HL-60/S4 treated with phorbol 12-myristate 13-acetate at 8.2 ng/mL for 4 days and 3 days (cell line): Measurements from ENCODE around the gene LIFR.
"Not testable (repeated sequence)": the region's sequence is repeated elsewhere in the genome, so short reads cannot be mapped to it uniquely, and the experiment has no call there.

Source experiments
- in situ Hi-C: fragments of 300-500 bp; cut with MboI; formaldehyde crosslinking; loops from 2 replicates; pipeline ENCODE4 v1.15.0; 2022; ENCODE audit warnings: low sequenced_read_pairs

The LIFR gene, protein sequence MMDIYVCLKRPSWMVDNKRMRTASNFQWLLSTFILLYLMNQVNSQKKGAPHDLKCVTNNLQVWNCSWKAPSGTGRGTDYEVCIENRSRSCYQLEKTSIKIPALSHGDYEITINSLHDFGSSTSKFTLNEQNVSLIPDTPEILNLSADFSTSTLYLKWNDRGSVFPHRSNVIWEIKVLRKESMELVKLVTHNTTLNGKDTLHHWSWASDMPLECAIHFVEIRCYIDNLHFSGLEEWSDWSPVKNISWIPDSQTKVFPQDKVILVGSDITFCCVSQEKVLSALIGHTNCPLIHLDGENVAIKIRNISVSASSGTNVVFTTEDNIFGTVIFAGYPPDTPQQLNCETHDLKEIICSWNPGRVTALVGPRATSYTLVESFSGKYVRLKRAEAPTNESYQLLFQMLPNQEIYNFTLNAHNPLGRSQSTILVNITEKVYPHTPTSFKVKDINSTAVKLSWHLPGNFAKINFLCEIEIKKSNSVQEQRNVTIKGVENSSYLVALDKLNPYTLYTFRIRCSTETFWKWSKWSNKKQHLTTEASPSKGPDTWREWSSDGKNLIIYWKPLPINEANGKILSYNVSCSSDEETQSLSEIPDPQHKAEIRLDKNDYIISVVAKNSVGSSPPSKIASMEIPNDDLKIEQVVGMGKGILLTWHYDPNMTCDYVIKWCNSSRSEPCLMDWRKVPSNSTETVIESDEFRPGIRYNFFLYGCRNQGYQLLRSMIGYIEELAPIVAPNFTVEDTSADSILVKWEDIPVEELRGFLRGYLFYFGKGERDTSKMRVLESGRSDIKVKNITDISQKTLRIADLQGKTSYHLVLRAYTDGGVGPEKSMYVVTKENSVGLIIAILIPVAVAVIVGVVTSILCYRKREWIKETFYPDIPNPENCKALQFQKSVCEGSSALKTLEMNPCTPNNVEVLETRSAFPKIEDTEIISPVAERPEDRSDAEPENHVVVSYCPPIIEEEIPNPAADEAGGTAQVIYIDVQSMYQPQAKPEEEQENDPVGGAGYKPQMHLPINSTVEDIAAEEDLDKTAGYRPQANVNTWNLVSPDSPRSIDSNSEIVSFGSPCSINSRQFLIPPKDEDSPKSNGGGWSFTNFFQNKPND

GRCh38 chr5:38556599-38557307 is at the start of gene LIFR:
TSS of gene LIFR (minus strand) at chr5:38556646. CDS start at chr5:38530647, 25,999 bp downstream.
- in situ Hi-C loops: no loop called here

- in situ Hi-C loops: no loop called here
These were observed 49.2 kb upstream of the LIFR start for GRCh38 chr5:38605610-38606009.

DNA sequence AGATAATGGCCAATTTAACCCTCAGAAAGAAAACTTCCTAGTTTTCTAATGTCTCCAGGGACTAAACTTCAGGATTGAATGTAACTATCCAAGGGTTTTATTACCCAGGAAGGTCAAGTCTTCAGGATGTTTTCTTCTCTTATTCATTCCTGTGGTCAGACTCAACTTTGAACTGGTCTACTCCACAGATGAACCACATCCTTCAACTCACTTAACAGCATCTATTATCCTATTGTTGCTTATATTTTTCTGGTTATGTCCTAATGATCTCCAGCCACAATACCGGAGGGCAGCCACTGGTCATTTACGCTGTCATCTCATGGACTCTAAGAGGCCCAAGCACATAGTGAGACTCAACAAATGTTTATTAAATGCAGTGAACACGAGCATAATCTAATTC is 47.2 kb upstream of the LIFR start:
- in situ Hi-C loops: no loop called here

DNA sequence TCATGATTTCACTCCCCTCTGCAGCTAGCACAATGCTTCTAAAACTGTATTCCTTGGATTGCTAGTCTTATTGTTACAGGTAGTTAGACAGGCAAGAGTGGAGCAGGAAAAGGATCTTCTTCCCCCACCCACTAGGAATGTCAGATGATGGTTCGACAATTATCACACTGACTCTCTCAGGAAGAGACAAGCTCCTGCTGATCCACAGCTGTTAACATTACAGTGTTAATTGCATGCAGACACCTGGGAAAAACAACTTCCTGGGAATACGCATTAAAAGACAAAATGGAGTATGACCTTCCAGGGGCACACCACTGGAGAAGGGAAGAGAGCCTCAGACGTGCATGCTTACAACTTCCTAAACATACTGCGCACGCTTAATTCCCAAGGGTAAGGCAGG is 46.2 kb upstream of the LIFR start:
- in situ Hi-C loops: no loop called here

DNA sequence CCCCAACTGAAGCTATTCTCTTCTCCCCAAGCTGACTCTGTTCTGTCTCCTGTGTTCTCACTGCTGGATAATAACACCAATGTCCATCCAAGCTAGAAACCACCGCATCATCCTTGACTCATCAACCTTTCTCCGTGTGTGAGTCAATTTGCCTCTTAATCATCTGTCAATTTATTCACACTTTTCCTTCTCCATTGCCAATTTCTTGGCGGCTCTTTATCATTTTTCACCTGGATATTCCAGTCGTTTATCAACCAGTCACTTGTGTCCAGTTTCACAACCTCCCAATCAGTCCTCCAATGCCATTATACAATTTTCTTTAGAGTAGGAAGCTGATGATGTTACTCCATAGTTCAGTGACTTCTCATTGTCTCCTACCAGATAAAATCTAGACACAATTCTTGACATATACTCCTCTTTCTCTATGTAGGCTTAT is 45.4 kb upstream of the LIFR start:
- in situ Hi-C loops: no loop called here

GRCh38 chr5:38601133-38601862 is 44.9 kb upstream of the LIFR start:
- in situ Hi-C loops: no loop called here

DNA sequence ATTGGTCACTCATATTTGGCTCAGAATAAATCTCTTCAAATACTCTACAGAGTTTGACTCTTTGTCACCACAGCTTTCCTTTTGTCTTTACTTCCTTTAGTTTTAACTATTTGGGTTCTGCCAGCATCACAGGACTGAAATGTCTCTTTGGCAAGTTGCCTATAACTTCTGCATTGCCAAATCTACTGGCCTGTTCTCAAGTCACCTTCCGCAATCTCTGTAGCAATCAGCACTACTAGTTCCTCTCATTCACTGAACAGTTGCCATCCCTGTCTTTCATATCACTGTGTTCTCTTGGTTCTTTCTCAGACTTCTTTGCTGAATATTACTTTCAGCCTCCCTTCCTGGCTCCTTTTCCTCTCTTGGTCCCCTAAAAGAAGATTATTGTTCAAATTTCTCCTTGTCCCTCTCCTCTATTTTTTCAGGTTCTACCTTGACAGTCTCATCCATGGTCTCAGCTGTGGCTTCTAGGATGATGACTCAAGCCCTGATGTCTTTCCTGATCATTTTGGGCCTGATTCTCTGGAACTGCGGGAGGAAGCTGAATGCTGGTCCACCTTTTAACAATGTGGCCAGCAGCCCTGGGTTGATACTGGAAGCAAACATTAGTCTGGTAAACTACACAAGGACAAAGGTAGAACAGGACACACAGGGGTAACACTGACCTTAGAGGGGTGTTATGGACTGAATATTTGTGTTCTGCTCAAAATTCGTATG is 44.0 kb upstream of the LIFR start:
- in situ Hi-C loops: no loop called here

DNA sequence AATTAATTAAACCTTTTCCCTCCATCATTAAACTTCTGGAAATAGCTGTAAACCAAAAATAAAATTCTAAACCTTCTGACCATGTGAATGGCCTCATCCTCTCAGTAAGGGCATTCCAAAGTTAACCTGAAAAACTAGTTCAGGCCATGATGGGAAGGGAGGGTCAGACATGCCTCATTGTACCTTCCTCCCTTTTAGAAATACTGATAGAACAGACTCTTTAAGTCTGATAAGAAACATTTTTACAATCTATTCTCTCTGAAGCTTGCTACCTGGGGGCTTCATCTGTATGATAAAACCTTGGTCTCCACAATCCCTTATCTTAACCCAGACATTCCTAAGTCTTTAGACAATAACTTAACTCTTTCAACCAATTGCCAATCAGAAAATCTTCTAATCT is 43.3 kb upstream of the LIFR start:
- in situ Hi-C loops: not testable (repeated sequence)

DNA sequence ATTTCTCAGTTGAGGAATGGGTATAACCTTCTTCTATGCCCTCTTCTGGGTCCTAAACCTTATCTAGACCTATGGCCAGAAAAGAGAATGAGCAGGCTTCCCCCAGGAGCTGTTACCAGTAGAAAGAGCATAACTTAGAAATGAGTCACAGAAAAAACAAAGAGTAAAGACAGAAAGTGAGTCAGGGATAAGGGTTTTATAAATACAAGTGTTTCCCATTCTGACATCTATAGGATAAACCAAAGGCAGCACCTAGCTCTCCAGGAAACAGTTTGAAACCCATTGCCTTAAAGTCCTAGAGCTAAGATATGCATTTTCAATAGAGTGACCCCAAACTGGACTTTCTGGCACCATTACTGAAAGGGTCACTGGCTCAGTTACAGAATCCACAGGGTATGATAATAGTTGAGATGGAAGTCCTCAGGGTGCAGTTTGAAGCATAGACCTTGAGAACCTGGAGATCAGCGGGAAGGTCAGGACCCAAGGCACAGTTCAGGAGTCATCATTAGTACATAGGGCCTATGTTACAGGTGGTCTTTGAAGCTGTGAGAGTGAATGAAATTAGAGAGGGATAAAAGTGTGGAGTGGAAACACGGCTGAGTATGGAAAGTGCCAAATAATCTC is 42.7 kb upstream of the LIFR start:
- in situ Hi-C loops: no loop called here

GRCh38 chr5:38598296-38598993 is 42.0 kb upstream of the LIFR start:
- in situ Hi-C loops: no loop called here

DNA sequence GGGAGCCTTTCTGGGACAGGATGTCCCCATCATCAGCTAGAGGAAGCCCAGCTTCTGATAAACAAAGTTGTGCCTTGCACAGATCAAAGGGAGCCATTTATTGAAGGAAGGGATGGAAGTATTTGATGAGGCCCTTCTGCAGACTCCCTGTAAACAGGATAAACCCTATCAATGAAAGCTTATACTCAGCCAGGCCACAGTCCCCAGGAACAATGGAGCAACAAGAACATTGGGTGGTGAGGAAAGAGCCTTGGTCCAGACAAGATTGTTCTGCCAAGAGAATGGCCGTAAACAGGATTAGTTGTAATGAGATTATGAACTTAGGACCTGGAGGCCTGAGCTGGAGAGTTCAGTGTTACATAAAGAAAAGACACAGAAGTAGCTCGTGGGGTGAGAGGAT is 40.5 kb upstream of the LIFR start:
- in situ Hi-C loops: no loop called here

DNA sequence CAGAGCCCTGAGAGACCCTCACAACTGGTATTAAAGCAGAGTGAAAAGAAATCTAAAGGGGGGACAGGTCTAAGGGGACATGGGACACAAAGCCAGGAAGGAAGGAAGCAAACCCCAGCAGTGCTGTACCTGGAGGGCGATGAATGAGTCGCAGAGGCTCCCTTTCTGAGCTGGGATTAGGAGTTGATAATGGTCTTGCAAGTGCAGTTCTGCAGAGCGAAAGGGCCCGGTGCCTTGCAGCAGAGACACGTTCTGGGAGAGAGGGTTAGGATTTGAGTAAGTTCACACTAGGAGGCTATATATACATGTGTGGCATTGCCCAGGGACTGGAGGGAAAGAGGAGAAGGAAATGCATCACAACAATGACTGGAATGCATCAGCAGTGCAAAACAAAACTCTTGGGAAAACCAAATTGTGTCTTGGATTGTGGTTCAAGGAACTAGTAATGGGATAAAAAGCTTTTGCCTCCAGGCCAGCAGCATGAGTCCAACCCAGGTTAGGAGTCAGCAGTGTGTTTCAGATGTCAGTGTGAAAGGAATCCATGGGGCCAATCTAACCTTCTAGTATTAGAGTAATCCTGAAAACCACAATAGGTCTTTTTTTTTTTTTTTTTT is 38.8 kb upstream of the LIFR start:
- in situ Hi-C loops: no loop called here

GRCh38 chr5:38593959-38594358 is 37.5 kb upstream of the LIFR start:
- in situ Hi-C loops: no loop called here

DNA sequence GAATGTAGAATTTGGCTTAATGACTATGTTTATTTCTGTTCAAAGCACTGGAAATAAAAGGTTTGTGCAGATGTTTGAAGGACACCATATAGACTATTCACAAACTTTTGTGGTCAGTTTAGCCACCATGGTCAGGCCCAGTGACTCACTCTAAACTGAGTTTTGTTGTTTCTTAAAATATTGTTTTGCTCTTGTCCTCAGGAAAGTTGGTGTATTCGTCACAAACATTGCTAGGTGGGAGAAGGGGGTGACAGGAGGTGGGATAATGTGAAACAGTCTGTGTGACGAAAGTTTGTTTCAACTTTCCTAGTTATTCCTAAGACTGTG is 35.0 kb upstream of the LIFR start:
- in situ Hi-C loops: no loop called here

GRCh38 chr5:38590838-38591522 is 34.5 kb upstream of the LIFR start:
- in situ Hi-C loops: no loop called here

DNA sequence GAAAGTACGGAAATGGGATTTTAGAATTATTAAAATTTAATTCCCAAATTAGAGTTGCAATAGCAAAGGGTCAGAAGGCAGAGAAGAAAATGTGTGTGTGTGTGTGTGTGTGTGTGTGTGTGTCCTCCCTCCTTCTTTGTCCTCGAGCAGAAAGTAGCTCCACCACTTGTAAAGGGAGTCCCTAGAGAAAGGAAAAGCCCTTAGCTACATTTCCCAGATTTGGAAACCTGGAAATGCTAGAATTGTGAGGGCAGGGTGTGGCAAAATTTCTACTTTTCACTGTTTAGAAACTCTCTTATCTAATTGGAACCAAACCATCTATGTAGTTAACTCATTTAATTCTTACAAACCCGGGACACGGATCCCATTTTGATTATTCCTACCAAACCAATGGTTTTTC is 33.2 kb upstream of the LIFR start:
- in situ Hi-C loops: no loop called here

- in situ Hi-C loops: no loop called here
These were observed 29.4 kb upstream of the LIFR start for GRCh38 chr5:38585816-38586215.

- in situ Hi-C loops: no loop called here
These were observed 27.1 kb upstream of the LIFR start for GRCh38 chr5:38583500-38583899.
